B cell (primary cell): ENCODE data around the gene TMEM235. TPM values are rescaled to one million over a fixed set of nuclear protein-coding genes. Genes with fewer than 3 reads are reported as not detected.

Source experiments
- ATAC-seq: fragments of 200-7000 bp; cut with Tn5 transposase; one replicate; pipeline ENCODE4 v1.10.0; 2021; ENCODE audit warnings: low read depth, mild to moderate bottlenecking, moderate number of reproducible peaks, moderate library complexity
- CTCF ChIA-PET: fragments of 350-600 bp; sonication (Branson Sonifier 250); formaldehyde crosslinking; loops from one replicate; lab custom pipeline; 2021; ENCODE audit warnings: antibody characterized with exemption, inconsistent platforms; lab: Charles Lee
- POLR2A ChIA-PET: fragments of 350-600 bp; sonication (Branson Sonifier 250); formaldehyde crosslinking; loops from one replicate; lab custom pipeline; 2021; ENCODE audit warnings: antibody characterized with exemption; lab: Charles Lee
- DNase-seq: peaks from one replicate; pipeline ENCODE4 v3.0.0; 2013
- H2AFZ ChIP-seq: 2 replicates; pipeline ENCODE4 v1.6.1; 2012; ENCODE audit warnings: mild to moderate bottlenecking, low read depth, low read length; ENCODE audit not compliant: insufficient read depth, poor library complexity, severe bottlenecking
- H3K27ac ChIP-seq, 2 donors: 1 replicate in 1 of 2; 2 replicates in 1 of 2; pipeline ENCODE4 v1.5.1; 2012 to 2013; ENCODE audit warnings: low read length in 2 of 2, mild to moderate bottlenecking in 2 of 2, moderate library complexity in 1 of 2
- H3K27me3 ChIP-seq, 4 experiments: fragments of 200-600 bp in 1 of 4; sonication (generic) in 1 of 4; replicated peaks in 1 of 4; 1 replicate in 2 of 4; 2 replicates in 2 of 4; pipeline versions ENCODE4 v1.6.1 to v1.7.0; 2013 to 2016; ENCODE audit warnings: low read length in 3 of 4, mild to moderate bottlenecking in 2 of 4, mixed read lengths in 1 of 4, moderate library complexity in 1 of 4; ENCODE audit not compliant: insufficient read depth in 4 of 4, control insufficient read depth in 3 of 4; ENCODE audit errors: control extremely low read depth in 1 of 4
- H3K36me3 ChIP-seq, 2 experiments: replicated peaks in 1 of 2; 1 replicate in 1 of 2; 2 replicates in 1 of 2; pipeline versions ENCODE4 v1.6.1 to v1.7.1; 2013; ENCODE audit warnings: low read length in 1 of 2; ENCODE audit not compliant: insufficient read depth in 2 of 2, control insufficient read depth in 1 of 2; ENCODE audit errors: control extremely low read depth in 1 of 2, extremely low read depth in 1 of 2
- H3K4me1 ChIP-seq, 2 donors: fragments of 200-600 bp in 1 of 2; sonication (generic) in 1 of 2; 1 replicate in 1 of 2; 2 replicates in 1 of 2; pipeline versions ENCODE4 v1.5.1 to v1.6.1; 2013 to 2017; ENCODE audit warnings: low read length in 2 of 2; ENCODE audit not compliant: control insufficient read depth in 2 of 2, insufficient read depth in 2 of 2
- H3K4me2 ChIP-seq: replicated peaks from 2 replicates; pipeline ENCODE3; 2012; ENCODE audit warnings: mild to moderate bottlenecking, low read depth, low read length; ENCODE audit not compliant: poor library complexity, severe bottlenecking
- H3K4me3 ChIP-seq, 5 experiments: fragments of 200-600 bp in 1 of 5; sonication (generic) in 1 of 5; 1 replicate in 3 of 5; 2 replicates in 2 of 5; pipeline versions ENCODE4 v1.5.1 to v1.7.0; 2011 to 2016; ENCODE audit warnings: low read length in 4 of 5, mild to moderate bottlenecking in 4 of 5, low read depth in 2 of 5, control low read depth in 1 of 5, moderate library complexity in 1 of 5; ENCODE audit not compliant: insufficient read depth in 1 of 5; ENCODE audit errors: control extremely low read depth in 1 of 5, extremely low read depth in 1 of 5
- H3K79me2 ChIP-seq: fragments of 200-600 bp; sonication (generic); one replicate; pipeline ENCODE4 v1.6.0; 2016; ENCODE audit warnings: low read length; ENCODE audit not compliant: control insufficient read depth, insufficient read depth
- H3K9ac ChIP-seq: fragments of 200-600 bp; sonication (generic); 2 replicates; pipeline ENCODE4 v1.6.1; 2017; ENCODE audit warnings: mild to moderate bottlenecking, low read length, moderate library complexity
- H3K9me3 ChIP-seq, 3 donors: one replicate each; pipeline versions ENCODE4 v1.6.1 to v1.7.1; 2013; ENCODE audit warnings: low read length in 2 of 3; ENCODE audit not compliant: control insufficient read depth in 2 of 3, insufficient read depth in 1 of 3; ENCODE audit errors: control extremely low read depth in 1 of 3
- H4K20me1 ChIP-seq: 2 replicates; pipeline ENCODE4 v1.6.0; 2012; ENCODE audit warnings: mild to moderate bottlenecking, low read length; ENCODE audit not compliant: insufficient read depth, control insufficient read depth, poor library complexity, severe bottlenecking
- H3K27ac Mint-ChIP-seq: one replicate; pipeline ENCODE4 v1.8.0; 2021; ENCODE audit warnings: mixed read lengths
- H3K27me3 Mint-ChIP-seq: one replicate; pipeline ENCODE4 v1.8.0; 2021; ENCODE audit warnings: mixed read lengths
- H3K4me1 Mint-ChIP-seq: one replicate; pipeline ENCODE4 v1.8.0; 2021; ENCODE audit warnings: mixed read lengths
- H3K4me3 Mint-ChIP-seq: one replicate; pipeline ENCODE4 v1.8.0; 2021; ENCODE audit warnings: mixed read lengths
- H3K9me3 Mint-ChIP-seq: one replicate; pipeline ENCODE4 v1.8.0; 2022; ENCODE audit warnings: mixed read lengths; ENCODE audit not compliant: insufficient read depth
- CTCF ChIP-seq: fragments of 200-600 bp; IDR thresholded peaks from one replicate; pipeline ENCODE4 v1.8.0; 2022; ENCODE audit warnings: antibody characterized with exemption, mild to moderate bottlenecking
- EZH2 ChIP-seq: IDR thresholded peaks from 2 replicates; pipeline ENCODE4 v1.6.1; 2012; ENCODE audit warnings: borderline replicate concordance, low read depth, mild to moderate bottlenecking, moderate library complexity, low read length; ENCODE audit not compliant: insufficient read depth, poor library complexity, severe bottlenecking
- WGBS: methylation state at CpG from one replicate; pipeline ENCODE4 v1.1.5; 2013; ENCODE audit warnings: missing lambda C conversion rate; ENCODE audit not compliant: insufficient coverage; 5-methylcytosine and 5-hydroxymethylcytosine counted together
- intact Hi-C: fragments of 100-400 bp; cut with micrococcal nuclease; formaldehyde crosslinking; loops from one replicate; pipeline ENCODE4 v1.10.0; 2022
- polyA plus RNA-seq: library from polyadenylated mRNA; depleted of rRNA; stranded (reverse); fragments of >200 nt; gene quantifications from 2 replicates; pipeline ENCODE4 v1.2.3, GENCODE V29; 2012
- total RNA-seq, 2 donors: library from RNA; stranded (reverse); fragments of 120-200 nt in 1 of 2; gene quantifications; 1 replicate in 1 of 2; 2 replicates in 1 of 2; pipeline versions ENCODE4 v1.2.3 to v1.2.4, GENCODE V29; 2013 to 2022

The TMEM235 gene
- total and polyA plus RNA-seq, 2 donors (not counting 1 experiment from before 2014, with no cell fraction given), result not detected

DNA sequence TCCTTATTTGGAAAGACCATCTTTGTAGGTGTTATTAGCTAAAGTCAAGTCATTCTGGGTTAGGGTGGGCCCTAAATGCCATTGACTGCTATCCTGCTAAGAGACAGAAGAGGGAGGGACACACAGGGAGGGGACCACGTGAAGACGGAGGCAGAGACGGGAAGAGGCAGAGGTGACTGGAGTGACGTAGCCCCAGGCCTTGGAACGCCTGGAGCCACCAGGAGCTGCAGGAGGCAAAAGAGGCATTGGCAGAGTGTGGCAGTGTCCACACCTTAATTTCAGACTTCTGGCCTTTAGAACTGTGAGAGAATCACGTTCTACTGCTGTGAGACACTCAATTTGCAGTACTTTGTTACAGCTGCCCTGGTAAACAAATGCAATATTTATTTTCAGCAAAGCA lies 31.0 kb upstream of the TMEM235 start:
- Histone ChIP-seq H3K4me1 (peaks cover 0 to 4% of the 10 kb centered on the region in 2 donors), H4K20me1 (no peaks in the 10 kb centered on the region), H3K9ac (no peak overlapping the region), H3K4me2 (no peak overlapping the region), H3K79me2 (no peaks in the 10 kb centered on the region), H3K9me3 (peaks cover 0 to 4% (median 0%) of the 10 kb centered on the region in 3 donors), H2AFZ (no peak overlapping the region), H3K36me3 (no peaks in the 10 kb centered on the region), H3K27ac (no peak overlapping the region), H3K27me3 (no peaks in the 10 kb centered on the region), H3K4me3 (no peak overlapping the region)
- Mint-ChIP-seq H3K27me3 (no peaks in the 10 kb centered on the region), H3K4me3 (no peak overlapping the region), H3K9me3 (no peaks in the 10 kb centered on the region), H3K27ac (no peak overlapping the region), H3K4me1 (peaks cover 8% of the 10 kb centered on the region)
- CTCF ChIA-PET, result interaction anchor here (0.7 to 0.8 kb wide), 2 partner anchors 14 to 25 kb away, joined by 3 read pairs; partner anchors contain the start of genes AFMID and TK1
- intact Hi-C loops, result no loop called here
- ATAC-seq (no peak), DNase-seq (no peak)
- TF ChIP-seq CTCF (no peak), EZH2 (no peak)
- 99% methylated on average over 6 of the region's 6 CpGs for WGBS
- POLR2A ChIA-PET, result interaction anchor here (0.7 kb wide), 1 partner anchor 32 kb away, joined by 4 read pairs; no protein-coding TSS in a partner anchor

DNA sequence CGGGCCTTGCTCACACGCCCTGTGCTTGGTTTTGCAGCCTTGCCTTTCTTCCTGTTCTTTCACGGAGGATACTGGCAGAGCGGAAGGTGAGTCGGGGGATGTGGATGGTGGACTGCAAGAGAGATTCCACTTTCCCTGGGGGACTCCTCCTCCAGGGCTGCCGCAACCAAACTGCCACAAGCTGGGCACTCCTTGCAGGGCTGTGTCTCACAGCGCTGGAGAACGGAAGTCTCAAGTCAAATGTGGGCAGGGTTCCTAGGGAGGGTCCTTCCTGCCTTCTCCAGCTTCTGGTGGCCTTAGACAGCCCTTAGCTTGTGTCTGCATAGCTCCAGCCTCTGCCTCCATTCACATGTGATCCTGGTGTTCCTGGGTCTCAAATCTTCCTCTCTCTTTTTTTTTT lies 28.8 kb upstream of the TMEM235 start:
- Histone ChIP-seq H3K36me3 (no peaks in the 10 kb centered on the region), H3K9me3 (peaks cover 0 to 4% (median 0%) of the 10 kb centered on the region in 3 donors), H3K27ac (no peak overlapping the region), H3K4me3 (no peak overlapping the region), H3K27me3 (no peaks in the 10 kb centered on the region), H3K9ac (no peak overlapping the region), H3K79me2 (no peaks in the 10 kb centered on the region), H2AFZ (no peak overlapping the region), H3K4me1 (peaks cover 0 to 4% of the 10 kb centered on the region in 2 donors), H4K20me1 (no peaks in the 10 kb centered on the region), H3K4me2 (no peak overlapping the region)
- ATAC-seq, result no peak
- Mint-ChIP-seq H3K9me3 (no peaks in the 10 kb centered on the region), H3K4me1 (peaks cover 8% of the 10 kb centered on the region), H3K4me3 (no peak overlapping the region), H3K27ac (no peak overlapping the region), H3K27me3 (no peaks in the 10 kb centered on the region)
- ChIA-PET POLR2A (interaction anchor here (0.6 to 0.7 kb wide), 5 partner anchors 10 to 1105 kb away, joined by 3 to 9 read pairs (median 4); no protein-coding TSS in a partner anchor), CTCF (interaction anchor here (1.2 to 1.7 kb wide), 3 partner anchors 34 to 118 kb away, joined by 3 to 4 read pairs (median 3); no protein-coding TSS in a partner anchor)
- intact Hi-C loops, result no loop called here
- 83% methylated on average over 3 of the region's 8 CpGs for WGBS
- TF ChIP-seq CTCF, result no peak
- TF ChIP-seq EZH2, result no peak
- no peak for DNase-seq
